Measurements from ENCODE around the gene EIF2B4.

The EIF2B4 gene

DNA sequence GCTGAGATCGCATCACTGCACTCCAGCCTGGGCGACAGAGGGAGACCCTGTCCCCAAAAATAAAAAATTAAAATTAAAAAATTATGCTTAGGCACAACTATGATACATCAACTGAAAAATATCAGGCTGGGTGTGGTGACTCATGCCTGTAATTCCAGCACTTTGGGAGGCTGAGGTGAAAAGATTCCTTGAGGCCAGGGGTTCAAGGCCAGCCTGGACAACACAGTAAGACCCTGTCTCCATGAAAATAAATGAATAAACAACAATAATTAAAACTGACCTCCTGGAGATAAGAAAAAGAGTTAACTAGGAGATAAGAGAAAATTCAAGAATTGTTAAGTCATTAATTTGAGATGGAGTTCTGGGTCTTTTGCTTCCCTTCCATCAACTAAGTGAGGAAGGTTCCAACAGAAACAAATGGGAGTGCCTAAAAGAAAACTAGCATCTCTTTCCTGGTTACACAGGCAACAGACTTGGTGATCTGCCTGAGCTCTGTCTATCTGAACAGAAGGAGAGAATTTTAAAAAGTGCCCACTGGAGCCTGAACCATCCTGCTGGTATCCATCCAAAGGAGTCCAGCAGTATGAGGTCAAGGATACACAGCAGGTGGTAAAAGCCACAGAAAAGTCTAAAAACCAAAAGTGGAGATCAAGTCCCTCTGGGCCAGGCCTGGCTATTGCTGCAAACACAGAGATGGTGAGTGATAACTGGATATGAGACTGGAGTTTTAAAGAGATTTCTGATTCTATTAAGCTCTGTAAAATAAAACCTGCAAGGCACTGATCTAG is 30.4 kb upstream of the EIF2B4 start:
- Histone ChIP-seq H3K36me3 (ENCODE audit: control insufficient read depth in 1 of 2, insufficient read depth in 2 of 2, low read depth in 1 of 2, low read length in 2 of 2) (peaks cover 6 to 10% of the 10 kb centered on the region in 2 experiments), H3K4me3 (ENCODE audit: insufficient read depth in 1 of 2, low read depth in 1 of 2, low read length in 2 of 2) (no peak overlapping the region), H2BK120ac (ENCODE audit: low read depth, low read length) (no peak overlapping the region), H3K79me1 (replicated peaks; ENCODE audit: low read length, poor library complexity, severe bottlenecking) (no peaks in the 10 kb centered on the region), H2AFZ (ENCODE audit: low read depth, low read length) (no peak overlapping the region), H4K91ac (ENCODE audit: low read length) (no peak overlapping the region), H3K4ac (ENCODE audit: low read depth in 1 of 2, low read length in 2 of 2) (no peak overlapping the region), H3K4me2 (ENCODE audit: low read length, poor library complexity, severe bottlenecking) (no peak overlapping the region), H3K9me3 (ENCODE audit: control insufficient read depth, low read length) (no peaks in the 10 kb centered on the region), H3K27ac (ENCODE audit: low read length, poor library complexity, severe bottlenecking) (peak overlapping the region; percentile 49), H2AK5ac (ENCODE audit: low read length, severe bottlenecking) (no peak overlapping the region), H3K4me1 (ENCODE audit: control insufficient read depth, insufficient read depth, low read depth, low read length) (peaks cover 4% of the 10 kb centered on the region), H2BK12ac (ENCODE audit: low read length in 2 of 2) (no peak overlapping the region), H3K27me3 (ENCODE audit: control insufficient read depth in 1 of 2, insufficient read depth in 1 of 2, low read length in 2 of 2) (no peaks in the 10 kb centered on the region), H3K18ac (ENCODE audit: low read depth in 1 of 2, low read length in 2 of 2) (no peak overlapping the region), H2BK5ac (ENCODE audit: low read depth, low read length, poor library complexity, severe bottlenecking) (no peak overlapping the region), H4K8ac (ENCODE audit: low read length) (peak overlapping the region; percentile 28), H2BK15ac (ENCODE audit: low read depth, poor library complexity, severe bottlenecking) (no peak overlapping the region), H3K14ac (ENCODE audit: low read length in 2 of 2) (no peak overlapping the region), H3K23ac (ENCODE audit: low read length in 2 of 2) (no peak overlapping the region), H3K9ac (ENCODE audit: low read length) (no peak overlapping the region)
- WGBS, result no CpG with 5 or more reads among the region's 2 CpGs
- no peak for DNase-seq

DNA sequence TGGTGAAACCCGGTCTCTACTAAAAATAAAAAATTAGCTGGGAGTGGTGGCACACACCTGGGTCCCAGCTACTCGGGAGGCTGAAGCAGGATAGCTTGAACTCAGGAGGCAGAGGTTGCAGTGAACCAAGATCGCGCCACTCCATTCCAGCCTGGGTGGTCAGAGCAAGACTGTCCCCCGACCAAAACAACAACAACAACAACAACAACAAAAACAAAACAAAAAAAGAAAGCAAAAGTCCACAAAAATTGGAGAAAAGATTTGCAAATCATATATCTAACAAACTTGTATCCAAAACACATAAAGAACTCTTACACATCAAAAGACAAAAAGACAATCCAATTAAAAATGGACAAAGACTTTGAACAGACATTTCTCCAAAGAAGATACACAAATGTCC is 28.8 kb upstream of the EIF2B4 start:
- Histone ChIP-seq H3K4ac (ENCODE audit: low read depth in 1 of 2, low read length in 2 of 2) (no peak overlapping the region), H2AFZ (ENCODE audit: low read depth, low read length) (no peak overlapping the region), H3K79me1 (replicated peaks; ENCODE audit: low read length, poor library complexity, severe bottlenecking) (no peaks in the 10 kb centered on the region), H3K36me3 (ENCODE audit: control insufficient read depth in 1 of 2, insufficient read depth in 2 of 2, low read depth in 1 of 2, low read length in 2 of 2) (peaks cover 0 to 5% of the 10 kb centered on the region in 2 experiments), H4K8ac (ENCODE audit: low read length) (no peak overlapping the region), H3K4me1 (ENCODE audit: control insufficient read depth, insufficient read depth, low read depth, low read length) (peaks cover 4% of the 10 kb centered on the region), H2BK15ac (ENCODE audit: low read depth, poor library complexity, severe bottlenecking) (no peak overlapping the region), H3K4me2 (ENCODE audit: low read length, poor library complexity, severe bottlenecking) (no peak overlapping the region), H2BK5ac (ENCODE audit: low read depth, low read length, poor library complexity, severe bottlenecking) (no peak overlapping the region), H3K4me3 (ENCODE audit: insufficient read depth in 1 of 2, low read depth in 1 of 2, low read length in 2 of 2) (no peak overlapping the region), H3K18ac (ENCODE audit: low read depth in 1 of 2, low read length in 2 of 2) (no peak overlapping the region), H4K91ac (ENCODE audit: low read length) (no peak overlapping the region), H2BK12ac (ENCODE audit: low read length in 2 of 2) (no peak overlapping the region), H3K14ac (ENCODE audit: low read length in 2 of 2) (no peak overlapping the region), H3K9ac (ENCODE audit: low read length) (no peak overlapping the region), H3K9me3 (ENCODE audit: control insufficient read depth, low read length) (no peaks in the 10 kb centered on the region), H3K23ac (ENCODE audit: low read length in 2 of 2) (no peak overlapping the region), H3K27me3 (ENCODE audit: control insufficient read depth in 1 of 2, insufficient read depth in 1 of 2, low read length in 2 of 2) (no peaks in the 10 kb centered on the region), H2BK120ac (ENCODE audit: low read depth, low read length) (no peak overlapping the region), H3K27ac (ENCODE audit: low read length, poor library complexity, severe bottlenecking) (no peak overlapping the region), H2AK5ac (ENCODE audit: low read length, severe bottlenecking) (no peak overlapping the region)
- WGBS, result 96% methylated on average over 5 of the region's 5 CpGs
- no peak for DNase-seq

DNA sequence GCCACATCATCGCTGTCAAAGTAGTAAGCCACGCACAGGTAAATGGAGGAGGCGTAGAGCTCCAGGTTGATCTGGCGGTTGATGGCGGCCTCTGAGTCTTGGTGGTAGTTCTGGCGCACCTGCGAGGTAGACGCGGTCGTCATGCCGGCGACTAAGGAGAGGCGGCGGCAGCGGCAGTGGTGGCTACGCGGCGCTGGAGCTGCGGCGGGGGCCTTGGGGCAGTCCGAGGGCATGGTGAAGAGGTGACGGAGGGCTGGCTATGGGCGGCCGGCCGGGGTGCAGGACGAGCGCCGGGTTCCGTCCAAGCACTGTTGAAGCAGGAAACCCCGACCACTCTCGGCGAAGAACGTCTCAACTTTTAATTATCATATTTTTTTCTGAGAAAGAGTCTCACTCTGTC is 23.1 kb upstream of the EIF2B4 start:
- no peak overlapping the region for H2AFZ ChIP-seq (ENCODE audit: low read depth, low read length)
- no peak overlapping the region for H3K27ac ChIP-seq (ENCODE audit: low read length, poor library complexity, severe bottlenecking)
- H3K79me1 ChIP-seq (replicated peaks; ENCODE audit: low read length, poor library complexity, severe bottlenecking), result peaks cover 6% of the 10 kb centered on the region
- H2BK12ac ChIP-seq (ENCODE audit: low read length in 2 of 2), result no peak overlapping the region
- no peaks in the 10 kb centered on the region for H3K4me1 ChIP-seq (ENCODE audit: control insufficient read depth, insufficient read depth, low read depth, low read length)
- no peak overlapping the region for H2BK120ac ChIP-seq (ENCODE audit: low read depth, low read length)
- H3K4me3 ChIP-seq (ENCODE audit: insufficient read depth in 1 of 2, low read depth in 1 of 2, low read length in 2 of 2), result no peak overlapping the region
- no peak overlapping the region for H3K9ac ChIP-seq (ENCODE audit: low read length)
- H3K4me2 ChIP-seq (ENCODE audit: low read length, poor library complexity, severe bottlenecking), result no peak overlapping the region
- no peak overlapping the region for H3K23ac ChIP-seq (ENCODE audit: low read length in 2 of 2)
- no peak overlapping the region for H3K18ac ChIP-seq (ENCODE audit: low read depth in 1 of 2, low read length in 2 of 2)
- WGBS, result 96% methylated on average over 33 of the region's 33 CpGs
- DNase-seq, result no peak
- no peak overlapping the region for H4K8ac ChIP-seq (ENCODE audit: low read length)
- H2AK5ac ChIP-seq (ENCODE audit: low read length, severe bottlenecking), result no peak overlapping the region
- H4K91ac ChIP-seq (ENCODE audit: low read length), result no peak overlapping the region
- H3K27me3 ChIP-seq (ENCODE audit: control insufficient read depth in 1 of 2, insufficient read depth in 1 of 2, low read length in 2 of 2), result no peaks in the 10 kb centered on the region
- H2BK15ac ChIP-seq (ENCODE audit: low read depth, poor library complexity, severe bottlenecking), result no peak overlapping the region
- no peak overlapping the region for H3K14ac ChIP-seq (ENCODE audit: low read length in 2 of 2)
- H3K9me3 ChIP-seq (ENCODE audit: control insufficient read depth, low read length), result no peaks in the 10 kb centered on the region
- no peak overlapping the region for H2BK5ac ChIP-seq (ENCODE audit: low read depth, low read length, poor library complexity, severe bottlenecking)
- no peak overlapping the region for H3K4ac ChIP-seq (ENCODE audit: low read depth in 1 of 2, low read length in 2 of 2)
- H3K36me3 ChIP-seq (ENCODE audit: control insufficient read depth in 1 of 2, insufficient read depth in 2 of 2, low read depth in 1 of 2, low read length in 2 of 2), result peaks cover 7 to 11% of the 10 kb centered on the region in 2 experiments

DNA sequence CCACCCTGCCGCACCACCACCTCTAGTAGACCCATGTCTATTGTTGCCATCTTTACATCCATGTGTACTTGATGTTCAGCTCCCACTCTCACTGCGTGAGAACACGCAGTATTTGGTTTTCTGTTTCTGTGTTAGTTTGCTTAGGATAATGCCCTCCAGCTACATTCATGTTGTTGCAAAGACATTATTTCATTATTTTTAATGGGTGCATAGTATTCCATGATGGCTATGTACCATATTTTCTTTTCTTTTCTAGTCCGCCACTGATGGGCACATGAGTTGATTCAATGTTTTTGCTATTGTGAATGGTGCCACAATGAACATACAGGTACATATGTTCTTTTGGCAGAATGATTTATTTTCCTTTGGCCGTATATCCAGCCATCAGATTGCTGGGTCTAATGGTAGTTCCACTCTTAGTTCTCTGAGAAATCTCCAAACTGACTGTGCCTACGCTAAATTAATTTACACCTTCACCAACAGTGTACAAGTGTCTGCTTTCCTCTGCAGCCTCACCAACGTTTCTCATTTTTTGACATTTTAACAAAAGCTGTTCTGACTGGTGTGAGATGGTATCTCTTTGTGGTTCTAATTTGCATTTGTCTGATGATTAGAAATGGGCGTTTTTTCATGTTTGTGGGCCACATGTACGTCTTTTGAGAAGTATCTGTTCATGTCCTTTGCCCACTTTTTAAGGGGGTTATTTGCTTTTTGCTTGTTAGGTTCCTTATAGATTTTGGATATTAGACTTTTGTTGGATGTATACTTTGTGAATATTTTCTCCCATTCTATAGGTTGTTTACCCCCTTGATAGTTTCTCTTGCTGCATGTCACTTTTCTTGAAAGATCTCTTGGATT is 20.9 kb upstream of the EIF2B4 start:
- Histone ChIP-seq H3K9me3 (ENCODE audit: control insufficient read depth, low read length) (no peaks in the 10 kb centered on the region), H3K18ac (ENCODE audit: low read depth in 1 of 2, low read length in 2 of 2) (no peak overlapping the region), H3K4me2 (ENCODE audit: low read length, poor library complexity, severe bottlenecking) (no peak overlapping the region), H2BK15ac (ENCODE audit: low read depth, poor library complexity, severe bottlenecking) (no peak overlapping the region), H3K4ac (ENCODE audit: low read depth in 1 of 2, low read length in 2 of 2) (no peak overlapping the region), H3K79me1 (replicated peaks; ENCODE audit: low read length, poor library complexity, severe bottlenecking) (peaks cover 10% of the 10 kb centered on the region), H2BK5ac (ENCODE audit: low read depth, low read length, poor library complexity, severe bottlenecking) (no peak overlapping the region), H3K4me3 (ENCODE audit: insufficient read depth in 1 of 2, low read depth in 1 of 2, low read length in 2 of 2) (no peak overlapping the region), H2AFZ (ENCODE audit: low read depth, low read length) (no peak overlapping the region), H3K9ac (ENCODE audit: low read length) (no peak overlapping the region), H2AK5ac (ENCODE audit: low read length, severe bottlenecking) (no peak overlapping the region), H3K36me3 (ENCODE audit: control insufficient read depth in 1 of 2, insufficient read depth in 2 of 2, low read depth in 1 of 2, low read length in 2 of 2) (peaks cover 11 to 15% of the 10 kb centered on the region in 2 experiments), H4K8ac (ENCODE audit: low read length) (peak overlapping the region; percentile 24), H3K4me1 (ENCODE audit: control insufficient read depth, insufficient read depth, low read depth, low read length) (no peaks in the 10 kb centered on the region), H3K27me3 (ENCODE audit: control insufficient read depth in 1 of 2, insufficient read depth in 1 of 2, low read length in 2 of 2) (no peaks in the 10 kb centered on the region), H2BK12ac (ENCODE audit: low read length in 2 of 2) (no peak overlapping the region), H2BK120ac (ENCODE audit: low read depth, low read length) (no peak overlapping the region), H3K27ac (ENCODE audit: low read length, poor library complexity, severe bottlenecking) (no peak overlapping the region), H3K14ac (ENCODE audit: low read length in 2 of 2) (no peak overlapping the region), H4K91ac (ENCODE audit: low read length) (no peak overlapping the region), H3K23ac (ENCODE audit: low read length in 2 of 2) (no peak overlapping the region)
- DNase-seq, result no peak
- over 99% methylated on average over 7 of the region's 9 CpGs for WGBS
